GM18499 (cell line): ENCODE measurements around the gene MRTO4.

Source experiments
- ATAC-seq: cut with Tn5 transposase; IDR thresholded peaks from one replicate; pipeline ENCODE4 v1.9.1; 2021; ENCODE audit warnings: moderate number of reproducible peaks; ENCODE audit not compliant: insufficient read depth, unreplicated experiment

MRTO4 gene

GRCh38 chr1:19307794-19308508 is 56.3 kb downstream of the MRTO4 start:
- no peak for ATAC-seq

- no peak for ATAC-seq
These were observed 56.9 kb downstream of the MRTO4 start for GRCh38 chr1:19308509-19308907.

DNA sequence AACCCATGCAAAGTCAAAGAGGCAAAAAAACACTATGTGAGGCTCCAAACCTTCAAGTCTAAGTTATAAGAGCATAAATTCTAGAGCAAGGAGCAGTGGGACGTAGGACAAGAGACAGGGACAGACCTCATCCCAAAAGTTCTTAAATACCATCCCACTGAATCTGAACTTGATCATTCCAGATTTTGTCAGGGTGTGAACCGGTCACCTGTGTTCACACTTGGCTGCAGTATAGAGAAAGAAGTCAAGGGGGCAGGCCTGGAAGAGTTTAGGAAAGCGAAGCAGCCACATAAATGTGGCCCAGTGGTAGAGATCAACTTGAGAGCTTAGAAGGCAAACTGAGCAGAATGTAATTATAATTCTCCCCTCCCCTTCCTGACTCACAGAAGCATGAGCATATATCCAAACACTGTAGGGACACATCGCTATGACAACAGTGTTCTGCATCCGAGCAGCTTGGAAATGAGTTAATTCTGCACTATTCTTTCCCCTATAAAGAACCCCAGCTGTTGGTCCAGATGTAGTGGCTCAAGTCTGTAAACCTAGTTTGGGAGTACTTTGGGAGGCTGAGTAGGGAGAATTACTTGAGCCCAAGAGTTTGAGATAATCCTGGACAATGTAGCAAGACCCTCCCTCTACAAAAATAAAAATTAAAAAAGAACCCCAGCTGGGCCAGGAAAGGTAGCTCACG is 57.7 kb downstream of the MRTO4 start:
- ATAC-seq, result no peak
